KMS-11 (cell line): Measurements from ENCODE around the gene ARHGEF6.

Experiments
- H2AFZ ChIP-seq: fragments of 200-600 bp; sonication (generic); 2 replicates; pipeline ENCODE4 v1.6.1; 2016; ENCODE audit warnings: antibody characterized with exemption, mixed run types, low read depth
- H3K27ac ChIP-seq: fragments of 200-600 bp; sonication (generic); 2 replicates; pipeline ENCODE4 v1.6.1; 2016; ENCODE audit warnings: mild to moderate bottlenecking, mixed run types
- H3K27me3 ChIP-seq: fragments of 200-600 bp; sonication (generic); 2 replicates; pipeline ENCODE4 v1.6.1; 2017; ENCODE audit warnings: mild to moderate bottlenecking, low read depth, mixed run types, moderate library complexity; ENCODE audit not compliant: insufficient read depth
- H3K36me3 ChIP-seq: fragments of 200-600 bp; sonication (generic); 2 replicates; pipeline ENCODE4 v1.6.1; 2017; ENCODE audit warnings: mild to moderate bottlenecking, mixed run types; ENCODE audit not compliant: insufficient read depth
- H3K4me1 ChIP-seq: fragments of 200-600 bp; sonication (generic); 2 replicates; pipeline ENCODE4 v1.6.1; 2016; ENCODE audit warnings: mild to moderate bottlenecking, low read depth, mixed run types; ENCODE audit not compliant: poor library complexity, severe bottlenecking
- H3K4me2 ChIP-seq: fragments of 200-600 bp; sonication (generic); 2 replicates; pipeline ENCODE4 v1.7.0; 2016; ENCODE audit warnings: mild to moderate bottlenecking, mixed run types
- H3K4me3 ChIP-seq: fragments of 200-600 bp; sonication (generic); IDR thresholded peaks from 2 replicates; pipeline ENCODE4 v1.6.1; 2017; ENCODE audit warnings: low read depth, low read length, mixed read lengths; ENCODE audit not compliant: insufficient read depth
- H3K79me2 ChIP-seq: fragments of 200-600 bp; sonication (generic); 2 replicates; pipeline ENCODE4 v1.6.1; 2016; ENCODE audit warnings: low read depth, mixed run types; ENCODE audit not compliant: insufficient read depth
- H3K9ac ChIP-seq: fragments of 200-600 bp; sonication (generic); 2 replicates; pipeline ENCODE4 v1.6.1; 2016; ENCODE audit warnings: mild to moderate bottlenecking, mixed run types
- H4K20me1 ChIP-seq: fragments of 200-600 bp; sonication (generic); 2 replicates; pipeline ENCODE4 v1.6.1; 2016; ENCODE audit warnings: mild to moderate bottlenecking, mixed run types; ENCODE audit not compliant: insufficient read depth
- TF ChIP-seq, protein P1 (sequence below): fragments of 200-600 bp; sonication (generic); conservative IDR thresholded peaks from 2 replicates; pipeline ENCODE4 v1.6.1; 2017; ENCODE audit warnings: low read depth, mild to moderate bottlenecking, antibody characterized with exemption, low read length, moderate library complexity, mixed read lengths

ARHGEF6 gene

DNA sequence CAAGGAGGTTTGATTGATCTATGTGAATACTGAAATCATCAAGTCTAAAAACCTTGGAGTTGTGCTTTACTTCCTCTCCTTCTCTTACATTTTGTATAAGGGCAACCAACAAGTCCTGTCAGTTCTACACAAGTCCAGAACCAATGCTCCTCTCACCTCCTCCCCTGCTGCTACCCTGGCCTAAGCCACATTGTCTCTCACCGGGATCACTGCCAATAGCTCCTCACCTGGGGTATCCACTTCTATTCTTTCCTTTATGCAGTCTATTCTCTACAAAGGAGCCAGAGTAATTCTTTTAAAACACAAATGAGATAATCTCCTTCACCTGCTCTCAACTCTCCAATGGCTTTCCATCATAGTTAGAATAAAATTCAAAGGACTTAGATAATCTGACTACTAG, 13.3 kb upstream of the ARHGEF6 start:
- Histone ChIP-seq H3K79me2 (no peaks in the 10 kb centered on the region), H3K27me3 (no peaks in the 10 kb centered on the region), H3K9ac (no peak overlapping the region), H3K4me3 (no peak overlapping the region), H2AFZ (no peak overlapping the region), H3K27ac (no peak overlapping the region), H3K4me2 (no peak overlapping the region), H3K4me1 (no peaks in the 10 kb centered on the region), H3K36me3 (no peaks in the 10 kb centered on the region), H4K20me1 (no peaks in the 10 kb centered on the region)
- TF ChIP-seq, protein P1, sequence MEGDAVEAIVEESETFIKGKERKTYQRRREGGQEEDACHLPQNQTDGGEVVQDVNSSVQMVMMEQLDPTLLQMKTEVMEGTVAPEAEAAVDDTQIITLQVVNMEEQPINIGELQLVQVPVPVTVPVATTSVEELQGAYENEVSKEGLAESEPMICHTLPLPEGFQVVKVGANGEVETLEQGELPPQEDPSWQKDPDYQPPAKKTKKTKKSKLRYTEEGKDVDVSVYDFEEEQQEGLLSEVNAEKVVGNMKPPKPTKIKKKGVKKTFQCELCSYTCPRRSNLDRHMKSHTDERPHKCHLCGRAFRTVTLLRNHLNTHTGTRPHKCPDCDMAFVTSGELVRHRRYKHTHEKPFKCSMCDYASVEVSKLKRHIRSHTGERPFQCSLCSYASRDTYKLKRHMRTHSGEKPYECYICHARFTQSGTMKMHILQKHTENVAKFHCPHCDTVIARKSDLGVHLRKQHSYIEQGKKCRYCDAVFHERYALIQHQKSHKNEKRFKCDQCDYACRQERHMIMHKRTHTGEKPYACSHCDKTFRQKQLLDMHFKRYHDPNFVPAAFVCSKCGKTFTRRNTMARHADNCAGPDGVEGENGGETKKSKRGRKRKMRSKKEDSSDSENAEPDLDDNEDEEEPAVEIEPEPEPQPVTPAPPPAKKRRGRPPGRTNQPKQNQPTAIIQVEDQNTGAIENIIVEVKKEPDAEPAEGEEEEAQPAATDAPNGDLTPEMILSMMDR = no peak

- no peaks in the 10 kb centered on the region for H4K20me1 ChIP-seq
- H3K9ac ChIP-seq = no peak overlapping the region
- no peak overlapping the region for H2AFZ ChIP-seq
- no peak overlapping the region for H3K27ac ChIP-seq
- no peak overlapping the region for H3K4me2 ChIP-seq
- TF ChIP-seq, protein P1 = no peak
- H3K4me3 ChIP-seq = no peak overlapping the region
- no peaks in the 10 kb centered on the region for H3K27me3 ChIP-seq
- H3K4me1 ChIP-seq = no peaks in the 10 kb centered on the region
- no peaks in the 10 kb centered on the region for H3K79me2 ChIP-seq
- H3K36me3 ChIP-seq = no peaks in the 10 kb centered on the region
These were observed 9.1 kb upstream of the ARHGEF6 start for GRCh38 chrX:136789856-136790255.

DNA sequence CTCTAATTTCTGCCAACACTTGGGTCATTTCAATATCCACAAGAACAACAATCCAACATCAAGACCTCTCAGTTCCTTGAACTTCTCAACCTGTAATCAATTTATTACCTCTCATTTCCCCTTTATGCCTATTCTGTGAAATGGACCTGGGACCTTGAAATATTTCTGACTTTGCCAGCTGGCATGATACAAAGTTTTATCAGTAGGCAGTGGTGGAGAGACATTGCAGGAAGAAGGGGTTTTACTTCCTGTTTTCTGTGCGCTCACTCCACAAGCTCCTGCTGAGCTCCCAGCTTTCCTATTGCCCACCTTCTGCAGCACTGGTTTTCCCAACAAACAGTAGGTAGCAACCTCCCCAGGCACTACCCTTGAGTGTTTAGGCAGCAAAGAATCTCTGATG, 3.5 kb upstream of the ARHGEF6 start:
- Histone ChIP-seq H3K4me1 (no peaks in the 10 kb centered on the region), H3K79me2 (no peaks in the 10 kb centered on the region), H3K27me3 (no peaks in the 10 kb centered on the region), H3K9ac (no peak overlapping the region), H3K27ac (no peak overlapping the region), H2AFZ (no peak overlapping the region), H3K4me3 (no peak overlapping the region), H3K4me2 (no peak overlapping the region), H3K36me3 (no peaks in the 10 kb centered on the region), H4K20me1 (no peaks in the 10 kb centered on the region)
- TF ChIP-seq, protein P1 = no peak

DNA sequence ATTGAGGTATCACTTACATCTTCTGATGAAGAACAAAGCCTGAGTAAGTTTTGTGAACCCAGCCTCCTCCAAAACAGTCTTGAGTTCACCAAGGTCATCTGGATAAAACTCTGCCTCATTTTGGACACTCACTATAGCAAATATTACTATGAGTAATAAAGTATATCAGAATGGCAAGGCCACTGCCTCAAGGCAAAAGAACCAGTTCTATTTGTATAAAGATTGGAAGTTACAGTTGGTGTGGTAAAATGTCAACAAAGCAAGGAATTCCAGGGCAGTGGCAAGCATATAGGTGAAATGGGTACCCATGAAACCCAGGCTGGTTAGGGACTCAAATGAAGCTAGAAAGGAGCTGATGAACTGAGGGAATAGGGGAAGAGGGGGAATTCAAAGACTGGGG, 2.4 kb upstream of the ARHGEF6 start:
- Histone ChIP-seq H3K4me2 (no peak overlapping the region), H3K4me1 (no peaks in the 10 kb centered on the region), H2AFZ (no peak overlapping the region), H3K27ac (no peak overlapping the region), H4K20me1 (no peaks in the 10 kb centered on the region), H3K4me3 (no peak overlapping the region), H3K36me3 (no peaks in the 10 kb centered on the region), H3K9ac (no peak overlapping the region), H3K79me2 (no peaks in the 10 kb centered on the region), H3K27me3 (no peaks in the 10 kb centered on the region)
- TF ChIP-seq, protein P1 = no peak
